WI38 (cell line): ENCODE measurements around the gene SIPA1L3.

Source experiments
- H3K4me3 ChIP-seq: 2 replicates; pipeline ENCODE4 v1.5.1; 2011; ENCODE audit warnings: low read depth, mild to moderate bottlenecking, control low read depth, low read length
- TF ChIP-seq, protein P1 (sequence below): IDR thresholded peaks from 2 replicates; pipeline ENCODE4 v1.5.1; 2012; ENCODE audit warnings: low read depth, mild to moderate bottlenecking, control low read depth, low read length

Gene SIPA1L3

DNA sequence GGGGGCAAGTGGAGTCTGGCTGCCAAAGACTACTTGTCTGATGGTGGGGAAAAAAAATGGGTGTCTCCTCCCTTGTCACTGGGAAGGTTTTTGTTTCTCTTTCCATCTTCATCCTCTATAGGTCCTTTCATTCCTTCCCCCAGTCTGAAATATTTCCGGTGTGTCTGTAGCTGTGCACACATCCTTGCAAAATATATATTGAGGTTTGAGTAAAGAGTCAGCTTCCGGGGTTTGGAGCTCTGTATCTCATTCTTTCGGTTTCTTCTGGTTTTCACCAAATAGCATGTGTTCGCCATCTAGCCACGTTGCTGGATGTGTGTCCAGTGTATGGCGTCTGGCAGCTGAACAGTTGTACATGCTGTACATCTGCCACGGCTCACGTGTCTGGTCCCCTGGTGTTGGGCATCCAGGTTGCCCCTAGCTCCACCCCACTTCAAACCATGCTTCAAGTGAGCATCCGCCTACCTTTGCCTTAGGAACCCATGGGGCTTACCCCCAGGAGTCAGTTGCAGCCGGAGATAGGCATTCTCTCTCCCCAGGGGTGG lies 142.2 kb downstream of the SIPA1L3 start:
- H3K4me3 ChIP-seq, result no peak overlapping the region
- TF ChIP-seq, protein P1, sequence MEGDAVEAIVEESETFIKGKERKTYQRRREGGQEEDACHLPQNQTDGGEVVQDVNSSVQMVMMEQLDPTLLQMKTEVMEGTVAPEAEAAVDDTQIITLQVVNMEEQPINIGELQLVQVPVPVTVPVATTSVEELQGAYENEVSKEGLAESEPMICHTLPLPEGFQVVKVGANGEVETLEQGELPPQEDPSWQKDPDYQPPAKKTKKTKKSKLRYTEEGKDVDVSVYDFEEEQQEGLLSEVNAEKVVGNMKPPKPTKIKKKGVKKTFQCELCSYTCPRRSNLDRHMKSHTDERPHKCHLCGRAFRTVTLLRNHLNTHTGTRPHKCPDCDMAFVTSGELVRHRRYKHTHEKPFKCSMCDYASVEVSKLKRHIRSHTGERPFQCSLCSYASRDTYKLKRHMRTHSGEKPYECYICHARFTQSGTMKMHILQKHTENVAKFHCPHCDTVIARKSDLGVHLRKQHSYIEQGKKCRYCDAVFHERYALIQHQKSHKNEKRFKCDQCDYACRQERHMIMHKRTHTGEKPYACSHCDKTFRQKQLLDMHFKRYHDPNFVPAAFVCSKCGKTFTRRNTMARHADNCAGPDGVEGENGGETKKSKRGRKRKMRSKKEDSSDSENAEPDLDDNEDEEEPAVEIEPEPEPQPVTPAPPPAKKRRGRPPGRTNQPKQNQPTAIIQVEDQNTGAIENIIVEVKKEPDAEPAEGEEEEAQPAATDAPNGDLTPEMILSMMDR, result no peak

GRCh38 chr19:38055010-38055409 lies 148.0 kb downstream of the SIPA1L3 start:
- no peak overlapping the region for H3K4me3 ChIP-seq
- TF ChIP-seq, protein P1, result no peak

- TF ChIP-seq, protein P1, result no peak
- H3K4me3 ChIP-seq, result no peak overlapping the region
Observed at GRCh38 chr19:38055655-38056521, 148.9 kb downstream of the SIPA1L3 start.

- TF ChIP-seq, protein P1, result no peak
- H3K4me3 ChIP-seq, result no peak overlapping the region
Observed at GRCh38 chr19:38056646-38057045, 149.6 kb downstream of the SIPA1L3 start.

DNA sequence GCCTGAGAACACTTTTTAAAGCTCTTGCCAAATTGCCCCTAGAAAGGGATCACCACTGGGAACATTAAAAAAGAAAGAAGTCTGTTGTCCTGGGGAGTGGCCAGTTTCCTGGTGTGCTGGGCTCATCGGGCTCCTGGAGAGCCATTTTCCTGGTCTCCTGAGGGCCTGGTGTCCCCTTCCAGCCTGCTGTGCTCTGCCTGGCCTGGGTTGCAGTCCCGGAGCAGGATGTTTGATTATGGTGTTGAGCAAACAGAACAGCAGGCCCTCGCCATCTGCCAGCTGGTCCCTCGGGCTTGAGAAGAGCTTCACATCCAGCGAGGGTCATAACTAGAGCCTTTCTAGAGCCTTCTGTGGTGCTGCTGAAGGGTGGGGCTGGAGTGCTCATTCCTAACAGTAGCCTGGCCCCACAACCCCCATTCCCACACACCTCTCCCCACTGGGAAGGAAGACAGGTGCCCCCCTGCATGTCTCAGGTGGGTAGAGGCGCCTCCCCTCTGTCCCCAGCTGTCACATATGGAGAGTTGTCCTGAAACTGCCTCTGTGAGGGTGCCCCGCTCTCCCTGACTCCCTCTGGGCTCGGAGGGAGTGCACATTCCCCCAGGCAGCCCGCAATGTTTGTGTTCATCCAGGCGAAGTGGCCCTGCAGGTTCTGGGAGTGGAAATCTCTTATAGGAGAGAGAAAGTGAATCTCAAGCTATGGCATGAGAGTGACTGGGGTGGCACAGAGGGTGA lies 151.1 kb downstream of the SIPA1L3 start:
- TF ChIP-seq, protein P1, result no peak
- no peak overlapping the region for H3K4me3 ChIP-seq

DNA sequence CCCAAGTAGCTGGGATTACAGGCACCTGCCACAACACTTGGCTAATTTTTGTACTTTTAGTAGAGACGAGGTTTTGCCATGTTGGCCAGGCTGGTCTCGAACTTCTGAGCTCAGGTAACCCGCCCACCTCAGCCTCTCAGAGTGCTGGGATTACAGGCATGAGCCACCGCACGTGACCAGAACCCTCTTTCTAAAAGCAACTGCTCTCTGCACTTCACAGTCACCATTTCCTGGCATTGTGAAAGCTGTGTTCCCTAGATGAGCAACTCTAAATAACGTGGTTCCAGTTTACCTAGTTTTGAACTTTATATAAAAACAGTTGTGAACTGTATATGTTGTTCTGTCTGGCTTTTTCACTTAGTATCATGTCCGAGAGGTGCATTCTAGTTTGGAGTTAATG lies 152.9 kb downstream of the SIPA1L3 start:
- TF ChIP-seq, protein P1, result no peak
- no peak overlapping the region for H3K4me3 ChIP-seq

GRCh38 chr19:38060331-38060730 lies 153.3 kb downstream of the SIPA1L3 start:
- H3K4me3 ChIP-seq, result no peak overlapping the region
- TF ChIP-seq, protein P1, result no peak
